Measurements from ENCODE around the gene STARD13.
"Not testable (repeated sequence)": the region's sequence is repeated elsewhere in the genome, so short reads cannot be mapped to it uniquely, and the experiment has no call there.

The STARD13 gene

GRCh38 chr13:33249894-33250293, 35.7 kb downstream of the STARD13 start:
- DNase-seq = no peak

GRCh38 chr13:33249066-33249465, 36.5 kb downstream of the STARD13 start:
- no peak for DNase-seq

- DNase-seq = no peak
Observed at GRCh38 chr13:33245505-33246158, 39.9 kb downstream of the STARD13 start.

GRCh38 chr13:33244907-33245287, 40.7 kb downstream of the STARD13 start:
- DNase-seq = no peak

GRCh38 chr13:33244210-33244906, 41.2 kb downstream of the STARD13 start:
- no peak for DNase-seq

- no peak for DNase-seq
Observed at GRCh38 chr13:33242984-33243617, 42.5 kb downstream of the STARD13 start.

GRCh38 chr13:33242372-33242771, 43.2 kb downstream of the STARD13 start:
- not testable (repeated sequence) for DNase-seq

- DNase-seq = no peak
Observed at GRCh38 chr13:33236021-33236420, 49.5 kb downstream of the STARD13 start.

GRCh38 chr13:33235564-33235963, 50.0 kb downstream of the STARD13 start:
- DNase-seq = no peak

GRCh38 chr13:33235078-33235477, 50.5 kb downstream of the STARD13 start:
- no peak for DNase-seq

GRCh38 chr13:33233547-33233946, 52.0 kb downstream of the STARD13 start:
- DNase-seq = no peak

- DNase-seq = no peak
Observed at GRCh38 chr13:33232883-33233282, 52.7 kb downstream of the STARD13 start.

- no peak for DNase-seq
Observed at GRCh38 chr13:33231339-33231738, 54.2 kb downstream of the STARD13 start.

GRCh38 chr13:33230178-33230881, 55.2 kb downstream of the STARD13 start:
- no peak for DNase-seq

GRCh38 chr13:33229446-33230177, 55.9 kb downstream of the STARD13 start:
- DNase-seq = no peak

GRCh38 chr13:33228648-33229445, 56.7 kb downstream of the STARD13 start:
- DNase-seq = no peak

- DNase-seq = no peak
Observed at GRCh38 chr13:33227927-33228647, 57.5 kb downstream of the STARD13 start.

- no peak for DNase-seq
Observed at GRCh38 chr13:33224686-33225085, 60.9 kb downstream of the STARD13 start.

GRCh38 chr13:33224191-33224590, 61.4 kb downstream of the STARD13 start:
- no peak for DNase-seq

GRCh38 chr13:33219926-33220325, 65.6 kb downstream of the STARD13 start:
- DNase-seq = no peak

- no peak for DNase-seq
Observed at GRCh38 chr13:33218426-33218825, 67.1 kb downstream of the STARD13 start.

Data from NCI-H510A (cell line).